Left lung (tissue), 10 donors: ENCODE results near the gene YWHAE. TPM values are rescaled to one million over a fixed set of nuclear protein-coding genes. Genes with fewer than 3 reads are reported as not detected.
"Not testable (repeated sequence)": the region's sequence is repeated elsewhere in the genome, so short reads cannot be mapped to it uniquely, and the experiment has no call there.

Source experiments
- ATAC-seq: fragments of 200-7000 bp; cut with Tn5 transposase; one replicate; pipeline ENCODE4 v1.9.1; 2020; ENCODE audit warnings: moderate library complexity
- DNase-seq, 4 donors: peaks; one replicate each; pipeline ENCODE4 v3.0.0-alpha.2; 2013 to 2020
- H3K27ac ChIP-seq, 2 donors: fragments of 200-600 bp; sonication (generic) in 1 of 2; one replicate each; pipeline versions ENCODE4 v1.5.0 to v1.8.0; 2020 to 2021
- H3K27me3 ChIP-seq, 2 donors: fragments of 200-600 bp; sonication (generic) in 1 of 2; one replicate each; pipeline versions ENCODE4 v1.5.0 to v1.8.0; 2020 to 2021
- H3K36me3 ChIP-seq, 2 donors: fragments of 200-600 bp; sonication (generic) in 1 of 2; one replicate each; pipeline versions ENCODE4 v1.5.0 to v1.8.0; 2020 to 2021
- H3K4me1 ChIP-seq, 2 donors: fragments of 200-600 bp; one replicate each; pipeline ENCODE4 v1.8.0; 2021
- H3K4me3 ChIP-seq, 2 donors: fragments of 200-600 bp; sonication (generic) in 1 of 2; one replicate each; pipeline versions ENCODE4 v1.5.0 to v1.8.0; 2020 to 2021; ENCODE audit warnings: mild to moderate bottlenecking in 1 of 2
- H3K9me3 ChIP-seq, 2 donors: fragments of 200-600 bp; sonication (generic) in 1 of 2; one replicate each; pipeline versions ENCODE4 v1.5.0 to v1.8.0; 2020 to 2021
- intact Hi-C, 2 donors: fragments of 100-400 bp; cut with DNase I; formaldehyde crosslinking; loops; one replicate each; pipeline versions ENCODE4 v1.11.2 to v1.14.2; 2022
- polyA plus RNA-seq, 6 donors: library from polyadenylated mRNA; unstranded; fragments of 120-200 nt; gene quantifications; one replicate each; pipeline ENCODE4 v1.2.1, GENCODE V29; 2013; ENCODE audit not compliant: insufficient read length in 6 of 6
- total RNA-seq, 2 donors: library from RNA; stranded (reverse); fragmentation: NEBNext Ultra II Directional; extraction: Animal tissue kit (Norgen Biotek cat#: 25700); gene quantifications; one replicate each; pipeline ENCODE4 v1.2.1, GENCODE V29; 2021
- TF ChIP-seq, protein P1 (sequence below), 2 donors: fragments of 200-600 bp; sonication (generic) in 1 of 2; IDR thresholded peaks; one replicate each; pipeline versions ENCODE4 v1.5.0 to v1.8.0; 2021; ENCODE audit warnings: antibody characterized with exemption in 2 of 2
- donor health status: DM: no; HTN: yes; CAD: no.
- donor health status: DM: no; HTN: no; CAD: no.

YWHAE gene
- total and polyA plus RNA-seq, 8 donors = 437 to 933 (median 780) TPM

- Histone ChIP-seq H3K4me1 (peaks cover 53 to 93% of the 10 kb centered on the region in 2 donors), H3K4me3 (no peak overlapping the region), H3K27me3 (no peaks in the 10 kb centered on the region), H3K36me3 (peaks cover 0 to 10% of the 10 kb centered on the region in 2 donors), H3K27ac (no peak overlapping the region), H3K9me3 (no peaks in the 10 kb centered on the region)
- TF ChIP-seq, protein P1, sequence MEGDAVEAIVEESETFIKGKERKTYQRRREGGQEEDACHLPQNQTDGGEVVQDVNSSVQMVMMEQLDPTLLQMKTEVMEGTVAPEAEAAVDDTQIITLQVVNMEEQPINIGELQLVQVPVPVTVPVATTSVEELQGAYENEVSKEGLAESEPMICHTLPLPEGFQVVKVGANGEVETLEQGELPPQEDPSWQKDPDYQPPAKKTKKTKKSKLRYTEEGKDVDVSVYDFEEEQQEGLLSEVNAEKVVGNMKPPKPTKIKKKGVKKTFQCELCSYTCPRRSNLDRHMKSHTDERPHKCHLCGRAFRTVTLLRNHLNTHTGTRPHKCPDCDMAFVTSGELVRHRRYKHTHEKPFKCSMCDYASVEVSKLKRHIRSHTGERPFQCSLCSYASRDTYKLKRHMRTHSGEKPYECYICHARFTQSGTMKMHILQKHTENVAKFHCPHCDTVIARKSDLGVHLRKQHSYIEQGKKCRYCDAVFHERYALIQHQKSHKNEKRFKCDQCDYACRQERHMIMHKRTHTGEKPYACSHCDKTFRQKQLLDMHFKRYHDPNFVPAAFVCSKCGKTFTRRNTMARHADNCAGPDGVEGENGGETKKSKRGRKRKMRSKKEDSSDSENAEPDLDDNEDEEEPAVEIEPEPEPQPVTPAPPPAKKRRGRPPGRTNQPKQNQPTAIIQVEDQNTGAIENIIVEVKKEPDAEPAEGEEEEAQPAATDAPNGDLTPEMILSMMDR (IDR thresholded peaks at IDR 0.05) = no peak
- no peak for DNase-seq
- intact Hi-C loops = no loop called here
- no peak for ATAC-seq
Observed at GRCh38 chr17:1386265-1386664, 13.8 kb downstream of the YWHAE start.

- no peak overlapping the region for H3K27ac ChIP-seq
- intact Hi-C loops = no loop called here
- peak; percentile 26 for ATAC-seq
Observed at GRCh38 chr17:1385861-1386260, 14.2 kb downstream of the YWHAE start.

GRCh38 chr17:1384905-1385435, 15.1 kb downstream of the YWHAE start:
- intact Hi-C loops = no loop called here
- peaks cover 0 to 10% of the 10 kb centered on the region in 2 donors for H3K36me3 ChIP-seq
- no peaks in the 10 kb centered on the region for H3K27me3 ChIP-seq
- no peaks in the 10 kb centered on the region for H3K9me3 ChIP-seq
- TF ChIP-seq, protein P1 (IDR thresholded peaks at IDR 0.05) = no peak
- H3K27ac ChIP-seq = no peak overlapping the region
- H3K4me1 ChIP-seq = peaks cover 49 to 93% of the 10 kb centered on the region in 2 donors
- H3K4me3 ChIP-seq = no peak overlapping the region
- ATAC-seq (peak; percentile 40), DNase-seq (no peak)

More at GRCh38 chr17:1385861-1386260, 14.2 kb downstream of the YWHAE start:
- no peak overlapping the region for H3K4me3 ChIP-seq
- peaks cover 55 to 93% of the 10 kb centered on the region in 2 donors for H3K4me1 ChIP-seq
- TF ChIP-seq, protein P1 (IDR thresholded peaks at IDR 0.05) = no peak
- H3K27me3 ChIP-seq = no peaks in the 10 kb centered on the region
- H3K36me3 ChIP-seq = peaks cover 0 to 10% of the 10 kb centered on the region in 2 donors
- H3K9me3 ChIP-seq = no peaks in the 10 kb centered on the region
- no peak for DNase-seq

- peaks cover 0 to 10% of the 10 kb centered on the region in 2 donors for H3K36me3 ChIP-seq
- H3K9me3 ChIP-seq = no peaks in the 10 kb centered on the region
- TF ChIP-seq, protein P1 (IDR thresholded peaks at IDR 0.05) = no peak
- DNase-seq (no peak), ATAC-seq (peak; percentile 42)
- no peak overlapping the region for H3K27ac ChIP-seq
- intact Hi-C loops = no loop called here
- no peaks in the 10 kb centered on the region for H3K27me3 ChIP-seq
- H3K4me3 ChIP-seq = no peak overlapping the region
- peaks cover 61 to 96% of the 10 kb centered on the region in 2 donors for H3K4me1 ChIP-seq
Observed at GRCh38 chr17:1379930-1380313, 20.1 kb downstream of the YWHAE start.

GRCh38 chr17:1379208-1379929, 20.7 kb downstream of the YWHAE start:
- H3K27ac ChIP-seq = no peak overlapping the region
- intact Hi-C loops = no loop called here

DNA sequence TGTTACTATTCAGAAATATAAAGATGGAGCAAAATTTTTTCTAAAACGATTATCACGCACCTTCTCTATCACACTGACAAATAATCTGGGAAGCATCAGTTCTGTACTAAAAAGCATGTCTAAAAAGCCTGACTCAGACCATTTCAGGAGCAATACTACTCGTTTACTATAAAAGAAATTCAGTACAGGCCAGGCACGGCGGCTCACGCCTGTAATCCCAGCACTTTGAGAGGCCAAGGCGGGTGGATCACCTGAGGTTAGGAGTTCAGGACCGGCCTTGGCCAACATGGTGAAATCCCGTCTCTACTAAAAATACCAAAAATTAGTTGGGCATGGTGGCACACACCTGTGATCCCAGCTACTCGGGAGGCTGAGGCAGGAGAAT, 21.6 kb downstream of the YWHAE start:
- H3K4me1 ChIP-seq = peaks cover 66 to 98% of the 10 kb centered on the region in 2 donors
- H3K36me3 ChIP-seq, H3K4me3 ChIP-seq, intact Hi-C loops, ATAC-seq, H3K9me3 ChIP-seq, H3K27ac ChIP-seq, H3K27me3 ChIP-seq, DNase-seq: not testable (repeated sequence)

More at GRCh38 chr17:1379208-1379929, 20.7 kb downstream of the YWHAE start:
- no peak for ATAC-seq
- no peaks in the 10 kb centered on the region for H3K9me3 ChIP-seq
- no peaks in the 10 kb centered on the region for H3K27me3 ChIP-seq
- peaks cover 62 to 96% of the 10 kb centered on the region in 2 donors for H3K4me1 ChIP-seq
- H3K36me3 ChIP-seq = peaks cover 0 to 6% of the 10 kb centered on the region in 2 donors
- DNase-seq = no peak
- TF ChIP-seq, protein P1 (IDR thresholded peaks at IDR 0.05) = no peak
- no peak overlapping the region for H3K4me3 ChIP-seq
